ENCODE data around the gene FHL5. TPM values are rescaled to one million over a fixed set of nuclear protein-coding genes. Genes with fewer than 3 reads are reported as not detected.
"Not testable (repeated sequence)": the region's sequence is repeated elsewhere in the genome, so short reads cannot be mapped to it uniquely, and the experiment has no call there.

The FHL5 gene
- total RNA-seq, 1 experiment from 2014 or later = not detected

DNA sequence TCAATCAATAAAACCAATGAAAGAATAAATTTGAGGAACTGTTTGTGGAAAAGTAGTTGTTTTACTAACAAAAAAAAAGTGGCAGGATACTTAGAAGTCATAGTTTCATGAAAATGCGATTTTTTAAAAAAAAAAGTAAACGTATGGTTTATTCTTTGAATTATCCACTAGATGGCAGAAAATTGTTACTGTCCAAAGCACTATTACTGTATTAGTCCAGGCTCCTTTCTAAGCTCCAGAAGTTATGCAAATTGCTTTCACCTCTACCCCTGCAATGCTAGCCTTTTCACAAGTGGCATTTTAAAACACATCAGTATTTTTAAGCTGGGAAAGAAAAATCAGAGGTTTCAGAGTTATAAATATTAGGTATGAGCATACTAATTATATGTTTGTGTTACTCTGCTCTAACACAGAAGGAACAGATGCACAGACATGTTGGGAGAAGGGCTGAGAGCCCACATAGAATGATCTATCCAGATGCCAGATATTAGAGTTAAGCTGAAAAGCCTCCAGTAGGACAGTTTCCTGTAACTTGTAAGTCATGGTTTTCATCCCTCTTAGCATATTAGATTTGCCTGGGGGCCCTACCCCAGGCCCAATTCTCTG lies 63.9 kb downstream of the FHL5 start:
- no TSS peak for BruUV-seq (replicated peaks)
- H3K4me1 ChIP-seq (replicated peaks; ENCODE audit: insufficient read depth) = no peaks in the 10 kb centered on the region
- no peaks in the 10 kb centered on the region for H3K9me3 ChIP-seq (ENCODE audit: insufficient read depth, low read depth)
- POLR2A ChIA-PET (ENCODE audit: unreplicated experiment) = no interaction called here
- H2AFZ ChIP-seq = no peak overlapping the region
- no peaks in the 10 kb centered on the region for H3F3A ChIP-seq (ENCODE audit: insufficient read depth, low read depth)
- intact Hi-C loops (cut with micrococcal nuclease; ENCODE audit: unreplicated experiment) = loop anchor here (2.0 to 10.0 kb wide), 3 partner anchors 270 to 1192 kb away; partner anchors contain the start of gene NDUFAF4
- no peaks in the 10 kb centered on the region for H3K79me2 ChIP-seq (ENCODE audit: low read depth)
- no peak overlapping the region for H3K27ac ChIP-seq
- H3K36me3 ChIP-seq (ENCODE audit: low read depth) = no peaks in the 10 kb centered on the region
- no peaks in the 10 kb centered on the region for H3K27me3 ChIP-seq (ENCODE audit: insufficient read depth, low read depth)
- no peaks in the 10 kb centered on the region for H3K9me2 ChIP-seq (ENCODE audit: insufficient read depth)
- CTCF ChIA-PET = interaction anchor here (0.9 to 1.8 kb wide), 2 partner anchors 271 to 432 kb away, joined by 4 to 6 read pairs; partner anchors contain the start of gene NDUFAF4
- H3K4me2 ChIP-seq = no peak overlapping the region
- TF ChIP-seq, protein P1, sequence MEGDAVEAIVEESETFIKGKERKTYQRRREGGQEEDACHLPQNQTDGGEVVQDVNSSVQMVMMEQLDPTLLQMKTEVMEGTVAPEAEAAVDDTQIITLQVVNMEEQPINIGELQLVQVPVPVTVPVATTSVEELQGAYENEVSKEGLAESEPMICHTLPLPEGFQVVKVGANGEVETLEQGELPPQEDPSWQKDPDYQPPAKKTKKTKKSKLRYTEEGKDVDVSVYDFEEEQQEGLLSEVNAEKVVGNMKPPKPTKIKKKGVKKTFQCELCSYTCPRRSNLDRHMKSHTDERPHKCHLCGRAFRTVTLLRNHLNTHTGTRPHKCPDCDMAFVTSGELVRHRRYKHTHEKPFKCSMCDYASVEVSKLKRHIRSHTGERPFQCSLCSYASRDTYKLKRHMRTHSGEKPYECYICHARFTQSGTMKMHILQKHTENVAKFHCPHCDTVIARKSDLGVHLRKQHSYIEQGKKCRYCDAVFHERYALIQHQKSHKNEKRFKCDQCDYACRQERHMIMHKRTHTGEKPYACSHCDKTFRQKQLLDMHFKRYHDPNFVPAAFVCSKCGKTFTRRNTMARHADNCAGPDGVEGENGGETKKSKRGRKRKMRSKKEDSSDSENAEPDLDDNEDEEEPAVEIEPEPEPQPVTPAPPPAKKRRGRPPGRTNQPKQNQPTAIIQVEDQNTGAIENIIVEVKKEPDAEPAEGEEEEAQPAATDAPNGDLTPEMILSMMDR (conservative IDR thresholded peaks at IDR 0.05) = peak; percentile 68
- TF ChIP-seq EZH2 (IDR thresholded peaks at IDR 0.05; ENCODE audit: low read depth) = no peak
- no peak overlapping the region for H3K4me3 ChIP-seq
- H4K20me1 ChIP-seq (ENCODE audit: insufficient read depth) = no peaks in the 10 kb centered on the region
- no peak for DNase-seq

DNA sequence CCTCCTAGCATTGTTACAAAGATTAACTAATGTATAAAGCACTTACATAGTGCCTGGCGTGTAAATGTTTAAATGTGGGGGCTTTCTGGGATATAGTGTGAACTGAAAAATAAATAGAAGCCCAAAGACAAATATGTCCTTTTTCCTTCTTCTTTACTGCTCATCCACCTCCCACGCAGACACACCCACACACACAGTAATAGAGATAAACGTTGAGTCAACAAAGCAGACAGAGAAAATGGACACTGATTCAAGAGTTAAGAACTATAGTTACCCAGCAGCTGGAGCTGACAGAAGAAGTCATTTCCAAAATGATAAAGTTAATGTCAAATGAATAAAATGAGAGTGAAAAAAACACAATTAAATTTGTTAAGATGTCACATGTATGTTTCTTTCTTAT lies 68.3 kb downstream of the FHL5 start:
- TF ChIP-seq EZH2 (IDR thresholded peaks at IDR 0.05; ENCODE audit: low read depth) = no peak
- TF ChIP-seq, protein P1 (conservative IDR thresholded peaks at IDR 0.05) = no peak
- H3K36me3 ChIP-seq (ENCODE audit: low read depth) = no peaks in the 10 kb centered on the region
- no peak overlapping the region for H3K27ac ChIP-seq
- BruUV-seq (replicated peaks) = no TSS peak
- H3K27me3 ChIP-seq (ENCODE audit: insufficient read depth, low read depth) = no peaks in the 10 kb centered on the region
- intact Hi-C loops (cut with micrococcal nuclease; ENCODE audit: unreplicated experiment) = no loop called here
- DNase-seq = no peak
- H3K79me2 ChIP-seq (ENCODE audit: low read depth) = no peaks in the 10 kb centered on the region
- no peak overlapping the region for H3K4me2 ChIP-seq
- no peaks in the 10 kb centered on the region for H3K9me3 ChIP-seq (ENCODE audit: insufficient read depth, low read depth)
- no peak overlapping the region for H2AFZ ChIP-seq
- ChIA-PET CTCF (no interaction called here), POLR2A (ENCODE audit: unreplicated experiment) (no interaction called here)
- H3K9me2 ChIP-seq (ENCODE audit: insufficient read depth) = no peaks in the 10 kb centered on the region
- no peaks in the 10 kb centered on the region for H3F3A ChIP-seq (ENCODE audit: insufficient read depth, low read depth)
- H4K20me1 ChIP-seq (ENCODE audit: insufficient read depth) = no peaks in the 10 kb centered on the region
- no peak overlapping the region for H3K4me3 ChIP-seq
- H3K4me1 ChIP-seq (replicated peaks; ENCODE audit: insufficient read depth) = no peaks in the 10 kb centered on the region

DNA sequence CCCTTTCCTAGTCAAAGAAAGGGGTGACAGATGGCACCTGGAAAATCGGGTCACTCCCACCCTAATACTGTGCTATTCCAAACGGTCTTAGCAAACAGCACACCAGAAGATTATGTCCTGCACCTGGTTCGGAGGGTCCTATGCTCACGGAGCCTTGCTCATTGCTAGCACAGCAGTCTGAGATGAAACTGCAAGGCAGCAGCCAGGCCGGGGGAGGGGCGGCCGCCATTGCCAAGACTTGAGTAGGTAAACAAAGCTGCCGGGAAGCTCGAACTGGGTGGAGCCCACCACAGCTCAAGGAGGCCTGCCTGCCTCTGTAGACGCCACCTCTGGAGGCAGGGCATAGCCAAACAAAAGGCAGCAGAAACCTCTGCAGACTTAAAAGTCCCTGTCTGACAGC lies 75.1 kb downstream of the FHL5 start:
- DNase-seq = peak in 1 of 2 experiments; percentile 8
- H3K79me2 ChIP-seq (ENCODE audit: low read depth); H2AFZ ChIP-seq; H4K20me1 ChIP-seq (ENCODE audit: insufficient read depth); H3K9me3 ChIP-seq (ENCODE audit: insufficient read depth, low read depth); H3K9me2 ChIP-seq (ENCODE audit: insufficient read depth); H3K27me3 ChIP-seq (ENCODE audit: insufficient read depth, low read depth); BruUV-seq (replicated peaks); intact Hi-C loops (cut with micrococcal nuclease; ENCODE audit: unreplicated experiment); H3K4me1 ChIP-seq (replicated peaks; ENCODE audit: insufficient read depth); H3K27ac ChIP-seq; H3F3A ChIP-seq (ENCODE audit: insufficient read depth, low read depth); H3K36me3 ChIP-seq (ENCODE audit: low read depth); CTCF ChIA-PET; H3K4me2 ChIP-seq; POLR2A ChIA-PET (ENCODE audit: unreplicated experiment); H3K4me3 ChIP-seq: not testable (repeated sequence)

DNA sequence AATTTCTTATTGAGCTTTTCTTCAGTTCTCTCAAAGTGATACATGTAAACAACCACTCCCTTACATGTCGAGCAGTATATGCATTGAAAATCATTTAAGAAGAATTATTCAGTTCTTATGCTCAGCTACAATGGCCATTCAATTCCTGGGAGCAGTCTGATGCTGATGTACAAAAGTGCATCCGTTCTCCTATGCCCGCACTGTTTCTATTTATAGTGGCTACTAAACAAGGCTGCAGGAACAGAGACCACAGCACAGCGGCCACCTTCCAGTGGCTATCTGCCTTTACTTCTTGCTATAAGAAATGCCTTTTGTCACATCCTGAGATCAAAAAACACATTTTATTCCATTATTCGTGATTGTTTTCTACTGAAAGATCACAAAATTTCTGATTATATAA lies 82.2 kb downstream of the FHL5 start:
- ChIA-PET CTCF (no interaction called here), POLR2A (ENCODE audit: unreplicated experiment) (no interaction called here)

More for the DNA sequence above, 82.2 kb downstream of the FHL5 start:
- H2AFZ ChIP-seq = no peak overlapping the region
- no peaks in the 10 kb centered on the region for H4K20me1 ChIP-seq (ENCODE audit: insufficient read depth)
- intact Hi-C loops (cut with micrococcal nuclease; ENCODE audit: unreplicated experiment) = no loop called here
- H3K4me1 ChIP-seq (replicated peaks; ENCODE audit: insufficient read depth) = no peaks in the 10 kb centered on the region
- no peaks in the 10 kb centered on the region for H3K79me2 ChIP-seq (ENCODE audit: low read depth)
- no peaks in the 10 kb centered on the region for H3K9me3 ChIP-seq (ENCODE audit: insufficient read depth, low read depth)
- no peak overlapping the region for H3K4me3 ChIP-seq
- TF ChIP-seq, protein P1 (conservative IDR thresholded peaks at IDR 0.05) = no peak
- no peak for TF ChIP-seq EZH2 (IDR thresholded peaks at IDR 0.05; ENCODE audit: low read depth)
- no peaks in the 10 kb centered on the region for H3K36me3 ChIP-seq (ENCODE audit: low read depth)
- no peak overlapping the region for H3K27ac ChIP-seq
- H3K4me2 ChIP-seq = no peak overlapping the region
- no peaks in the 10 kb centered on the region for H3F3A ChIP-seq (ENCODE audit: insufficient read depth, low read depth)
- no TSS peak for BruUV-seq (replicated peaks)
- DNase-seq = no peak
- H3K9me2 ChIP-seq (ENCODE audit: insufficient read depth) = no peaks in the 10 kb centered on the region
- no peaks in the 10 kb centered on the region for H3K27me3 ChIP-seq (ENCODE audit: insufficient read depth, low read depth)

Measured in PC-9 (cell line).